SK-N-SH (cell line): ENCODE results near the gene DAB2IP. TPM values are rescaled to one million over a fixed set of nuclear protein-coding genes. Genes with fewer than 3 reads are reported as not detected.

Source experiments
- CTCF ChIA-PET: fragments of 300-600, 350-600 bp; formaldehyde crosslinking; extraction: SDS; loops from one replicate; lab custom pipeline; 2021; lab: Yijun Ruan, JAX
- POLR2A ChIA-PET: fragments of 350-600 bp; sonication (Branson Sonifier 250); formaldehyde crosslinking; extraction: SDS; loops from one replicate; lab custom pipeline; 2020; ENCODE audit warnings: antibody characterized with exemption, inconsistent platforms; lab: Yijun Ruan, JAX
- DNase-seq: peaks from one replicate; pipeline ENCODE4 v3.0.0; 2012
- H2AFZ ChIP-seq: fragments of 200-600 bp; sonication (generic); 2 replicates; pipeline ENCODE4 v1.8.1; 2016; ENCODE audit warnings: antibody characterized with exemption, mild to moderate bottlenecking, low read depth
- H3F3A ChIP-seq: fragments of 200-600 bp; sonication (generic); replicated peaks from 2 replicates; pipeline ENCODE3; 2016; ENCODE audit warnings: antibody characterized with exemption, mild to moderate bottlenecking; ENCODE audit not compliant: insufficient read depth
- H3K27ac ChIP-seq, 2 experiments: fragments of 200-500 bp in 1 of 2; fragments of 200-600 bp in 1 of 2; sonication (Bioruptor generic) in 1 of 2; sonication (generic), shearing (Covaris generic) in 1 of 2; 2 replicates each; pipeline versions ENCODE4 v1.5.1 to v1.6.1; 2014 to 2016; ENCODE audit warnings: low read depth in 2 of 2, inconsistent platforms in 1 of 2, low read length in 1 of 2, mild to moderate bottlenecking in 1 of 2, mixed read lengths in 1 of 2
- H3K27me3 ChIP-seq: fragments of 200-600 bp; sonication (generic), shearing (Covaris generic); 2 replicates; pipeline ENCODE4 v1.6.1; 2016; ENCODE audit warnings: mixed run types; ENCODE audit not compliant: insufficient read depth
- H3K36me3 ChIP-seq, 2 experiments: fragments of 200-500 bp in 1 of 2; fragments of 200-600 bp in 1 of 2; sonication (Bioruptor generic) in 1 of 2; sonication (generic) in 1 of 2; replicated peaks in 1 of 2; 2 replicates each; pipeline versions ENCODE3 to v1.5.1; 2014 to 2016; ENCODE audit warnings: low read length in 1 of 2, mild to moderate bottlenecking in 1 of 2; ENCODE audit not compliant: insufficient read depth in 2 of 2, control insufficient read depth in 1 of 2
- H3K4me1 ChIP-seq, 2 experiments: fragments of 200-500 bp in 1 of 2; fragments of 200-600 bp in 1 of 2; sonication (Bioruptor generic) in 1 of 2; sonication (generic), shearing (Covaris generic) in 1 of 2; 2 replicates each; pipeline versions ENCODE4 v1.5.1 to v1.6.1; 2014 to 2016; ENCODE audit warnings: low read depth in 1 of 2, low read length in 1 of 2, mixed run types in 1 of 2; ENCODE audit not compliant: insufficient read depth in 2 of 2, control insufficient read depth in 1 of 2
- H3K4me2 ChIP-seq: fragments of 200-600 bp; sonication (generic), shearing (Covaris generic); 2 replicates; pipeline ENCODE4 v1.6.1; 2017; ENCODE audit warnings: mixed run types
- H3K4me3 ChIP-seq, 2 experiments: fragments of 200-500 bp in 1 of 2; fragments of 200-600 bp in 1 of 2; sonication (Bioruptor generic) in 1 of 2; sonication (generic), shearing (Covaris generic) in 1 of 2; 2 replicates each; pipeline versions ENCODE4 v1.5.1 to v1.8.1; 2014 to 2016; ENCODE audit warnings: low read depth in 2 of 2, inconsistent platforms in 1 of 2, low read length in 1 of 2, mild to moderate bottlenecking in 1 of 2, mixed read lengths in 1 of 2, moderate library complexity in 1 of 2
- H3K79me2 ChIP-seq: fragments of 200-600 bp; sonication (generic); 2 replicates; pipeline ENCODE4 v1.8.1; 2017; ENCODE audit warnings: mild to moderate bottlenecking; ENCODE audit not compliant: insufficient read depth
- H3K9ac ChIP-seq: fragments of 200-600 bp; sonication (generic); 2 replicates; pipeline ENCODE4 v1.6.1; 2017; ENCODE audit warnings: mixed run types
- H3K9me2 ChIP-seq: fragments of 200-600 bp; sonication (generic); 2 replicates; pipeline ENCODE4 v1.6.1; 2017; ENCODE audit warnings: mixed run types
- H3K9me3 ChIP-seq: fragments of 200-600 bp; sonication (generic); 2 replicates; pipeline ENCODE4 v1.6.1; 2017; ENCODE audit warnings: mixed run types, mild to moderate bottlenecking, moderate library complexity
- H4K20me1 ChIP-seq: fragments of 200-600 bp; sonication (generic); 2 replicates; pipeline ENCODE4 v1.6.1; 2017; ENCODE audit warnings: mild to moderate bottlenecking, mixed run types; ENCODE audit not compliant: insufficient read depth
- CHD2 ChIP-seq: fragments of 150-350 bp; IDR thresholded peaks from 2 replicates; pipeline ENCODE4 v1.6.1; 2018; ENCODE audit warnings: low read length; ENCODE audit not compliant: partially characterized antibody
- CTCF ChIP-seq: fragments of 200-600 bp; sonication (generic); IDR thresholded peaks from 2 replicates; pipeline ENCODE4 v1.6.1; 2017; ENCODE audit warnings: antibody characterized with exemption, mild to moderate bottlenecking, moderate library complexity
- FOXJ3 ChIP-seq: sonication (generic); formaldehyde crosslinking; IDR thresholded peaks from 2 replicates; pipeline ENCODE4 v1.5.1; 2020; ENCODE audit warnings: mild to moderate bottlenecking, missing genetic modification reagents
- GABPA ChIP-seq: IDR thresholded peaks from 2 replicates; pipeline ENCODE4 v1.4.0; 2012; ENCODE audit warnings: low read depth, mild to moderate bottlenecking
- GATA2 ChIP-seq: sonication (generic); formaldehyde crosslinking; IDR thresholded peaks from 2 replicates; pipeline ENCODE4 v1.5.0; 2020; ENCODE audit warnings: mild to moderate bottlenecking, missing genetic modification reagents
- RAD21 ChIP-seq: IDR thresholded peaks from 2 replicates; pipeline ENCODE4 v1.6.1; 2012; ENCODE audit warnings: mild to moderate bottlenecking, low read length
- RXRA ChIP-seq: IDR thresholded peaks from 2 replicates; pipeline ENCODE4 v1.4.0; 2012; ENCODE audit warnings: low read depth, mild to moderate bottlenecking, borderline replicate concordance
- USF2 ChIP-seq: fragments of 150-350 bp; IDR thresholded peaks from 2 replicates; pipeline ENCODE4 v1.6.1; 2017; ENCODE audit warnings: antibody characterized with exemption, low read length, low read depth, borderline replicate concordance
- YY1 ChIP-seq: IDR thresholded peaks from 2 replicates; pipeline ENCODE4 v1.4.0; 2012; ENCODE audit warnings: low read depth, mild to moderate bottlenecking
- WGBS: methylation state at CpG from one replicate; pipeline ENCODE4 v1.1.6; 2017; ENCODE audit warnings: low lambda C conversion rate; 5-methylcytosine and 5-hydroxymethylcytosine counted together
- polyA plus RNA-seq, 3 experiments: library from polyadenylated mRNA; depleted of rRNA; stranded (reverse); fragments of >200 nt; gene quantifications; 2 replicates each; pipeline ENCODE4 v1.2.3, GENCODE V29; 2012
- TF ChIP-seq, protein P1 (sequence below): IDR thresholded peaks from 2 replicates; pipeline ENCODE4 v1.4.0; 2012; ENCODE audit warnings: low read depth, borderline replicate concordance
- TF ChIP-seq, protein P2 (sequence below): IDR thresholded peaks from 2 replicates; pipeline ENCODE4 v1.4.0; 2012; ENCODE audit warnings: low read depth, borderline replicate concordance
- TF ChIP-seq, protein P3 (sequence below): IDR thresholded peaks from 2 replicates; pipeline ENCODE4 v1.4.0; 2012; ENCODE audit warnings: low read depth

DAB2IP gene
- polyA plus RNA-seq, 1 of the 3 experiments (the other 2 are of a cell fraction): 21.4 TPM

DNA sequence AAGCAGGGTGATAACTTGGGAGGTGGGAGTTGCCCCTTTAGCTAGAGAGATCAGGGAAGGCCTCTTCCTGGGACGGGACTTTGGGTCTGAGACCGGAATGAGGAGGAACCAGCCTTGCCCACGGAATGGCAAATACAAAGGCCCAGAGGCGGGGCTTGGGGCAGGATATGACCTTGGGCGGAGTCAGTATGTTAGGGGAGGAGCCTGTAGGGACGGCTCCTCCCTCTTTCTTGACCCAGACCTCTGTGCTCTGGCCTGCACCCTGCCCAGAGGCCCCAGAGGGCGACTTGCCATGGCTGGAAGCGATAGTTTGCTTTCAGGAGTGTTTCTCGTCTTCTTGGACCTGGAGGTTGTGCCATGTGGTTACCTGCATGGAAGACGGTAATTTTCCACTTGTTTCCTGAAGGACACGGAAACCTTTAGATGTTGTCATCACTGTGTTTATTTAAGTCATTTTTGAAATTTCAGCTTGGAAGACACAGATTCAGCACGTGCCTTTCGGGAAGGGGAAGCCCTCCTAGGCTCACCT, 85.6 kb downstream of the DAB2IP start:
- 95% methylated on average over 12 of the region's 13 CpGs for WGBS
- ChIA-PET POLR2A (no interaction called here), CTCF (interaction anchor here (0.7 to 2.4 kb wide), 2 partner anchors 191 to 362 kb away, joined by 3 to 6 read pairs; no protein-coding TSS in a partner anchor)
- TF ChIP-seq GATA2 (no peak), GABPA (no peak), RXRA (no peak), RAD21 (no peak), USF2 (no peak), FOXJ3 (no peak), YY1 (no peak), CHD2 (no peak), CTCF (no peak)
- TF ChIP-seq, protein P1, sequence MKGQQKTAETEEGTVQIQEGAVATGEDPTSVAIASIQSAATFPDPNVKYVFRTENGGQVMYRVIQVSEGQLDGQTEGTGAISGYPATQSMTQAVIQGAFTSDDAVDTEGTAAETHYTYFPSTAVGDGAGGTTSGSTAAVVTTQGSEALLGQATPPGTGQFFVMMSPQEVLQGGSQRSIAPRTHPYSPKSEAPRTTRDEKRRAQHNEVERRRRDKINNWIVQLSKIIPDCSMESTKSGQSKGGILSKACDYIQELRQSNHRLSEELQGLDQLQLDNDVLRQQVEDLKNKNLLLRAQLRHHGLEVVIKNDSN: no peak
- TF ChIP-seq, protein P2, sequence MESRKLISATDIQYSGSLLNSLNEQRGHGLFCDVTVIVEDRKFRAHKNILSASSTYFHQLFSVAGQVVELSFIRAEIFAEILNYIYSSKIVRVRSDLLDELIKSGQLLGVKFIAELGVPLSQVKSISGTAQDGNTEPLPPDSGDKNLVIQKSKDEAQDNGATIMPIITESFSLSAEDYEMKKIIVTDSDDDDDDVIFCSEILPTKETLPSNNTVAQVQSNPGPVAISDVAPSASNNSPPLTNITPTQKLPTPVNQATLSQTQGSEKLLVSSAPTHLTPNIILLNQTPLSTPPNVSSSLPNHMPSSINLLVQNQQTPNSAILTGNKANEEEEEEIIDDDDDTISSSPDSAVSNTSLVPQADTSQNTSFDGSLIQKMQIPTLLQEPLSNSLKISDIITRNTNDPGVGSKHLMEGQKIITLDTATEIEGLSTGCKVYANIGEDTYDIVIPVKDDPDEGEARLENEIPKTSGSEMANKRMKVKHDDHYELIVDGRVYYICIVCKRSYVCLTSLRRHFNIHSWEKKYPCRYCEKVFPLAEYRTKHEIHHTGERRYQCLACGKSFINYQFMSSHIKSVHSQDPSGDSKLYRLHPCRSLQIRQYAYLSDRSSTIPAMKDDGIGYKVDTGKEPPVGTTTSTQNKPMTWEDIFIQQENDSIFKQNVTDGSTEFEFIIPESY: no peak
- TF ChIP-seq, protein P3, sequence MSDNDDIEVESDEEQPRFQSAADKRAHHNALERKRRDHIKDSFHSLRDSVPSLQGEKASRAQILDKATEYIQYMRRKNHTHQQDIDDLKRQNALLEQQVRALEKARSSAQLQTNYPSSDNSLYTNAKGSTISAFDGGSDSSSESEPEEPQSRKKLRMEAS: no peak
- Histone ChIP-seq H3K9me2 (no peaks in the 10 kb centered on the region), H3K4me2 (no peak overlapping the region), H3K4me1 (peaks cover 15 to 68% of the 10 kb centered on the region in 2 experiments; a peak in 3 of 4 replicates), H3K4me3 (no peak overlapping the region), H3K36me3 (no peaks in the 10 kb centered on the region), H2AFZ (no peak overlapping the region), H3K9ac (no peak overlapping the region), H3K79me2 (peaks cover 60% of the 10 kb centered on the region), H4K20me1 (peaks cover 72% of the 10 kb centered on the region), H3K9me3 (no peaks in the 10 kb centered on the region), H3K27ac (no peak overlapping the region; a peak in 1 of 4 replicates), H3K27me3 (no peaks in the 10 kb centered on the region), H3F3A (no peaks in the 10 kb centered on the region)
- DNase-seq: peak; percentile 60
